ENCODE data around the gene RP2.

RP2 gene

DNA sequence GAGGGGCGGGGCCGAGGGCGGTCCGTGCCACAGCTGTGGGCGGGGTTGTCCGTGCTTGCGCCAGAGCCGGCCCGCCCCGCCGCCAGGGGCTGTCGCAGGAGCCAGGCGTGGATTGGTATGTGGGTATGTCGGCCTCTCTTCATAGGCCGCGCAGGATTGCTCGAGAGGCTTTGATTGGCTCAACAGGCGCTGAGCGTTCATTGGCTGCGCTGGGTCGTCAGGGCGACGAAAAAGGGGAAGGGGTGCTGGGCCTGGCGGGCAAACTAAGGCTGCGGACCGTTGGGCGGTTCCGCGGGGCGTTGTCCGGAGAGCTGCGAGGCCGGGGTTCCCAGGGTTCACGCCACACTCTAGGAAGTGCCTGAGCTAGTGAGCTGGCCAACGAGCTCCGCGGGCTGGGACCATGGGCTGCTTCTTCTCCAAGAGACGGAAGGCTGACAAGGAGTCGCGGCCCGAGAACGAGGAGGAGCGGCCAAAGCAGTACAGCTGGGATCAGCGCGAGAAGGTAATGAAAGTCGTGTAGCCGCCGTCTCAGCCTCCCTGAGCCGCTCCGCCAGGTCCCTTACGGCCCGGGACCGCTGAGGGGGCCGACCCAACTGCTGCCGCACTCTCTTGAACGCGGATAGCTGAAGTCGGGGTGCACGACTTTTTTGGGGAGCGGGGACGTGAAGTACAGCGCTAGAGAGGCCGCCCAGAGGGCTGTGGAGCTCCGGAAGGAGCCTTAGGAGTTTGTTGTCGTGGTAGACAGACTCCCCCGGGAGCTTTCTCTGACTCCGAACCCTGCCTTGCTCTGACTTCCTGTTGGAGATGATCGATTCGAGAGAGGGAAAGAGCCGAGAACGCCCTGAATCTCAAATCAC lies at the start of gene RP2:
TSS of gene RP2 (plus strand) at position 343 of the 857 bp plus-strand sequence. CDS start at position 401, 58 bp downstream.
- no peak for TF ChIP-seq CREB1 (IDR thresholded peaks at IDR 0.05; ENCODE audit: low read depth)
- no peak for TF ChIP-seq YY1 (IDR thresholded peaks at IDR 0.05; ENCODE audit: low read depth)
- TF ChIP-seq, protein P1, sequence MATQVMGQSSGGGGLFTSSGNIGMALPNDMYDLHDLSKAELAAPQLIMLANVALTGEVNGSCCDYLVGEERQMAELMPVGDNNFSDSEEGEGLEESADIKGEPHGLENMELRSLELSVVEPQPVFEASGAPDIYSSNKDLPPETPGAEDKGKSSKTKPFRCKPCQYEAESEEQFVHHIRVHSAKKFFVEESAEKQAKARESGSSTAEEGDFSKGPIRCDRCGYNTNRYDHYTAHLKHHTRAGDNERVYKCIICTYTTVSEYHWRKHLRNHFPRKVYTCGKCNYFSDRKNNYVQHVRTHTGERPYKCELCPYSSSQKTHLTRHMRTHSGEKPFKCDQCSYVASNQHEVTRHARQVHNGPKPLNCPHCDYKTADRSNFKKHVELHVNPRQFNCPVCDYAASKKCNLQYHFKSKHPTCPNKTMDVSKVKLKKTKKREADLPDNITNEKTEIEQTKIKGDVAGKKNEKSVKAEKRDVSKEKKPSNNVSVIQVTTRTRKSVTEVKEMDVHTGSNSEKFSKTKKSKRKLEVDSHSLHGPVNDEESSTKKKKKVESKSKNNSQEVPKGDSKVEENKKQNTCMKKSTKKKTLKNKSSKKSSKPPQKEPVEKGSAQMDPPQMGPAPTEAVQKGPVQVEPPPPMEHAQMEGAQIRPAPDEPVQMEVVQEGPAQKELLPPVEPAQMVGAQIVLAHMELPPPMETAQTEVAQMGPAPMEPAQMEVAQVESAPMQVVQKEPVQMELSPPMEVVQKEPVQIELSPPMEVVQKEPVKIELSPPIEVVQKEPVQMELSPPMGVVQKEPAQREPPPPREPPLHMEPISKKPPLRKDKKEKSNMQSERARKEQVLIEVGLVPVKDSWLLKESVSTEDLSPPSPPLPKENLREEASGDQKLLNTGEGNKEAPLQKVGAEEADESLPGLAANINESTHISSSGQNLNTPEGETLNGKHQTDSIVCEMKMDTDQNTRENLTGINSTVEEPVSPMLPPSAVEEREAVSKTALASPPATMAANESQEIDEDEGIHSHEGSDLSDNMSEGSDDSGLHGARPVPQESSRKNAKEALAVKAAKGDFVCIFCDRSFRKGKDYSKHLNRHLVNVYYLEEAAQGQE (IDR thresholded peaks at IDR 0.05; ENCODE audit: low read depth), result no peak
- no peak for TF ChIP-seq EGR1 (IDR thresholded peaks at IDR 0.05)
- TF ChIP-seq FOXM1 (IDR thresholded peaks at IDR 0.05; ENCODE audit: borderline replicate concordance, low read depth), result no peak
- TF ChIP-seq ZBTB7A (IDR thresholded peaks at IDR 0.05; ENCODE audit: low read depth), result 0 out of 2 replicates have a peak, but pooled peaks have one; percentile 48
- TF ChIP-seq EP300 (IDR thresholded peaks at IDR 0.05; ENCODE audit: borderline replicate concordance), result no peak
- TF ChIP-seq, protein P2, sequence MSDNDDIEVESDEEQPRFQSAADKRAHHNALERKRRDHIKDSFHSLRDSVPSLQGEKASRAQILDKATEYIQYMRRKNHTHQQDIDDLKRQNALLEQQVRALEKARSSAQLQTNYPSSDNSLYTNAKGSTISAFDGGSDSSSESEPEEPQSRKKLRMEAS (IDR thresholded peaks at IDR 0.05), result peak; percentile 63
- no peak for TF ChIP-seq USF1 (IDR thresholded peaks at IDR 0.05)
- TF ChIP-seq RAD21 (IDR thresholded peaks at IDR 0.05; ENCODE audit: low read depth), result no peak
- no peak for TF ChIP-seq CEBPB (IDR thresholded peaks at IDR 0.05)
- TF ChIP-seq TCF12 (IDR thresholded peaks at IDR 0.05; ENCODE audit: low read depth), result no peak
- peak; percentile 59; the same call in 1 of the 2 replicates for TF ChIP-seq TAF1 (IDR thresholded peaks at IDR 0.05; ENCODE audit: low read depth)
- TF ChIP-seq NFIC (IDR thresholded peaks at IDR 0.05), result no peak
- no peak for TF ChIP-seq TEAD4 (IDR thresholded peaks at IDR 0.05)

DNA sequence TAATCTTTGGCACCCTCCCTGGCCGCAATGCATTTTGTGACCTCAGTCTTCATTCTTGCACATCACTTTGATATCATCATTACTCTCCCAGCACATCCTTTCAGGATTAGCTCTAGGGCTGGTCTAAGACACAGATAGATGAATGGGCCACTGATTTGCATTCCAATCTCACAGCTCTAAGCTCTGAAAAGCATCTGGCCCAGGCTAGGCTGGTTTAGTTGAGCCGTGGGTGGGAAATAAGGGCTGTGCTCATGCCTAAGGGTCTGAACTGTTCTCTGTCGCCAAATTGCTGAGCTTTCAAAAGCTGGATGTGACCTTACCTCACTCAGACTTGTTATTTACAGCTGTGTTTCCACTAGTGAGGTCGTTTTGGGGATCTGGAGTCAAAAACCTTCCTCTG lies 47.9 kb upstream of the RP2 start:
- TF ChIP-seq ZBTB7A (IDR thresholded peaks at IDR 0.05; ENCODE audit: low read depth), result no peak
- TF ChIP-seq EP300 (IDR thresholded peaks at IDR 0.05; ENCODE audit: borderline replicate concordance), result no peak
- TF ChIP-seq, protein P1 (IDR thresholded peaks at IDR 0.05; ENCODE audit: low read depth), result no peak
- no peak for TF ChIP-seq TEAD4 (IDR thresholded peaks at IDR 0.05)
- TF ChIP-seq TAF1 (IDR thresholded peaks at IDR 0.05; ENCODE audit: low read depth), result no peak
- no peak for TF ChIP-seq CEBPB (IDR thresholded peaks at IDR 0.05)

- TF ChIP-seq NFIC (IDR thresholded peaks at IDR 0.05) (peak; percentile 55), ZBTB7A (IDR thresholded peaks at IDR 0.05; ENCODE audit: low read depth) (no peak), TEAD4 (IDR thresholded peaks at IDR 0.05) (0 out of 2 replicates have a peak, but pooled peaks have one; percentile 38), TCF12 (IDR thresholded peaks at IDR 0.05; ENCODE audit: low read depth) (peak; percentile 79), EP300 (IDR thresholded peaks at IDR 0.05; ENCODE audit: borderline replicate concordance) (peak; percentile 44; the same call in 1 of the 2 replicates)
Measured at GRCh38 chrX:46791927-46792809, 44.7 kb upstream of the RP2 start.

DNA sequence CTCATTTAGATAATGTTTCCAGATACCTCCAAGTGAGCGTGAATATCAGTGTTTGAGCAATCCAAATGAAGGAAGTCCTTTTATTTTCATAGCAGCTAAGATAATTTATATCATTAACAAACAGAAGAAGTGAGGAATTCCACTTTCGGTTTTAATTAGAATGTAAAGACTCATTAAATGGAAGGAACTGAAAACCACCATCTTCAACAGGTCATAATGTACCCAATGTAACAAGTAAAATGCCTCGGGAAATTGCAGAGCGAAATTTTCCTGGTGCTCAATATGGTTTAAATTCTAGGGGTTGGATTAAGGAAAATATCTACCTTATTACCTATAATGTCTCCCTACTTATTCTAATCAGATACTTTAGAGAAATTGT lies 44.0 kb upstream of the RP2 start:
- TF ChIP-seq USF1 (IDR thresholded peaks at IDR 0.05) (no peak), EP300 (IDR thresholded peaks at IDR 0.05; ENCODE audit: borderline replicate concordance) (no peak), NFIC (IDR thresholded peaks at IDR 0.05) (no peak), TEAD4 (IDR thresholded peaks at IDR 0.05) (no peak), ZBTB7A (IDR thresholded peaks at IDR 0.05; ENCODE audit: low read depth) (no peak), YY1 (IDR thresholded peaks at IDR 0.05; ENCODE audit: low read depth) (no peak), TCF12 (IDR thresholded peaks at IDR 0.05; ENCODE audit: low read depth) (no peak), CREB1 (IDR thresholded peaks at IDR 0.05; ENCODE audit: low read depth) (no peak), EGR1 (IDR thresholded peaks at IDR 0.05) (no peak), TAF1 (IDR thresholded peaks at IDR 0.05; ENCODE audit: low read depth) (no peak)
- TF ChIP-seq, protein P2 (IDR thresholded peaks at IDR 0.05), result no peak
